ENCODE data around the gene RAI1. TPM values are rescaled to one million over a fixed set of nuclear protein-coding genes. Genes with fewer than 3 reads are reported as not detected.

RAI1 gene
- total RNA-seq, 4 donors from 2014 or later: 20.3 to 46.1 (median 30.4) TPM

DNA sequence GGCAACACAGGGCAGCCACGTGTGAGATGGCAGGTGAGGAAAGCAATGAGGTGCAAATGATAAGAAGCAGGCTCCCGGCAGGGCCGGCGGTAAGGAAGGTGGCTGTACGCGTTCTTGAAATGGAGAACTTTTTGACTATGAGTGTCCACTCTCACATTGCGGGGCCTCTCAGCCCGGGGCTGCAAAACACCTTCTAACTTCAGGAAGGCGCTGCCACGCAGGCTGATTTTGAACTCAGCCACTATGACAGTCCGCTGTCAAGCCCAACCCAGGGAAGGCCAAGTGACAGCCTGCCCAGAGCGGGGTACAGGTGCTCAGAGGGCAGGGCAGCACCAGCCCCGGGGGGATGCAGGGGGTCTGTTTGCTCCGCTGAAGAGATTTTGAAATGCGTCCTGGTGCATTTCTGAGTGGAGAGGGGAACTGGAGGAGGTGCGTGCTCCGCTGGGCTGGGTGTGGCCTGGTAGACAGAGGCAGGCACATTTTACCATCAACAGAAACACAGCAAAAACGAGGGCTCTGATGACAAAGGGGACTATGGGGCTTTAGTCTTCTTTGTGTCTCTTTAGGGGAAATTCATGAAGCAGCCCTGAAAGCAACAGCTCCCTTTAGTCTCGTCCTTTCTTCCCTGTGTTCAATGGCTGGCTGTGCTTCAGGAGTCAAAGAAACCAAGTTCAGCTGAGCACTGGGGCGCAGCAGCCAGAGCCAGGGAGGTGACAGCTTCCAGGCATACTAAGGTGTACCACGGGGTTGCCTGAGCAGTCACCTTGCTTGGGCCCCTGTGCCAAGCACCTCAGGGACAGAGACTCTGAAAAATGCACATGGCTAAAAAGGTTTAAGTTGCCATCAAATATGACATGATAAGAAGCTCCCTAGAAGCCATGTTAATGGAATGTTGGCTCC is 170.1 kb downstream of the RAI1 start:
- Histone ChIP-seq H3K36me3 (peaks cover 28% of the 10 kb centered on the region), H3K4me3 (no peak overlapping the region), H3K9me3 (no peaks in the 10 kb centered on the region), H3K4me1 (peaks cover 63% of the 10 kb centered on the region), H3K27me3 (no peaks in the 10 kb centered on the region), H3K27ac (no peak overlapping the region)
- whole genome bisulfite sequencing: 86% methylated on average over 21 of the region's 21 CpGs
- no peak for DNase-seq (ENCODE audit: low spot score in 2 of 2)
- no peak for TF ChIP-seq POLR2A (IDR thresholded peaks at IDR 0.05)
- no peak for TF ChIP-seq EP300 (IDR thresholded peaks at IDR 0.05)
- no peak for TF ChIP-seq POLR2AphosphoS5 (IDR thresholded peaks at IDR 0.05)
- TF ChIP-seq, protein P1, sequence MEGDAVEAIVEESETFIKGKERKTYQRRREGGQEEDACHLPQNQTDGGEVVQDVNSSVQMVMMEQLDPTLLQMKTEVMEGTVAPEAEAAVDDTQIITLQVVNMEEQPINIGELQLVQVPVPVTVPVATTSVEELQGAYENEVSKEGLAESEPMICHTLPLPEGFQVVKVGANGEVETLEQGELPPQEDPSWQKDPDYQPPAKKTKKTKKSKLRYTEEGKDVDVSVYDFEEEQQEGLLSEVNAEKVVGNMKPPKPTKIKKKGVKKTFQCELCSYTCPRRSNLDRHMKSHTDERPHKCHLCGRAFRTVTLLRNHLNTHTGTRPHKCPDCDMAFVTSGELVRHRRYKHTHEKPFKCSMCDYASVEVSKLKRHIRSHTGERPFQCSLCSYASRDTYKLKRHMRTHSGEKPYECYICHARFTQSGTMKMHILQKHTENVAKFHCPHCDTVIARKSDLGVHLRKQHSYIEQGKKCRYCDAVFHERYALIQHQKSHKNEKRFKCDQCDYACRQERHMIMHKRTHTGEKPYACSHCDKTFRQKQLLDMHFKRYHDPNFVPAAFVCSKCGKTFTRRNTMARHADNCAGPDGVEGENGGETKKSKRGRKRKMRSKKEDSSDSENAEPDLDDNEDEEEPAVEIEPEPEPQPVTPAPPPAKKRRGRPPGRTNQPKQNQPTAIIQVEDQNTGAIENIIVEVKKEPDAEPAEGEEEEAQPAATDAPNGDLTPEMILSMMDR (IDR thresholded peaks at IDR 0.05): no peak

DNA sequence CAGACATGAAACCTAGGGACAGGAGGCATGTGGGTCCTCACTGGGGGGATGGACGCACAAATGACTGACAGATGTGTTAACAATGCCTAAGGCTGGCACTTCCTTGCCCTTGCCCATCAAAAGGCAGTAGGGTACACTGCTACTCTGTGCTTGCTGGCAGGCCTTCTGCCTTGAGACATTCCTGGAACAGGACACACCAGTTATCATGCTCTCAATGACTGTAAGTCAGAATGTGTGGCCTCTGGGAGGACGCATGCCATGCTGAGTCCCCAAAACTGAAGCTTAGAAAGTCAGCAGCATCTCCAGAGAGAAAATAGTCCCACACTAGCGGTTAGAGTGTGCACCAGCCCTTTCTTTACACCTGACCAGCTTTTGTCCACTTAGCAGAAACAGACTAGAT is 171.7 kb downstream of the RAI1 start:
- Histone ChIP-seq H3K4me3 (no peak overlapping the region), H3K4me1 (peaks cover 61% of the 10 kb centered on the region), H3K27me3 (no peaks in the 10 kb centered on the region), H3K36me3 (peaks cover 21% of the 10 kb centered on the region), H3K27ac (no peak overlapping the region), H3K9me3 (no peaks in the 10 kb centered on the region)
- 100% methylated on average over 2 of the region's 3 CpGs for WGBS
- TF ChIP-seq, protein P1 (IDR thresholded peaks at IDR 0.05): no peak
- no peak for TF ChIP-seq POLR2A (IDR thresholded peaks at IDR 0.05)
- no peak for TF ChIP-seq POLR2AphosphoS5 (IDR thresholded peaks at IDR 0.05)
- no peak for TF ChIP-seq EP300 (IDR thresholded peaks at IDR 0.05)
- DNase-seq (ENCODE audit: low spot score in 2 of 2): no peak

DNA sequence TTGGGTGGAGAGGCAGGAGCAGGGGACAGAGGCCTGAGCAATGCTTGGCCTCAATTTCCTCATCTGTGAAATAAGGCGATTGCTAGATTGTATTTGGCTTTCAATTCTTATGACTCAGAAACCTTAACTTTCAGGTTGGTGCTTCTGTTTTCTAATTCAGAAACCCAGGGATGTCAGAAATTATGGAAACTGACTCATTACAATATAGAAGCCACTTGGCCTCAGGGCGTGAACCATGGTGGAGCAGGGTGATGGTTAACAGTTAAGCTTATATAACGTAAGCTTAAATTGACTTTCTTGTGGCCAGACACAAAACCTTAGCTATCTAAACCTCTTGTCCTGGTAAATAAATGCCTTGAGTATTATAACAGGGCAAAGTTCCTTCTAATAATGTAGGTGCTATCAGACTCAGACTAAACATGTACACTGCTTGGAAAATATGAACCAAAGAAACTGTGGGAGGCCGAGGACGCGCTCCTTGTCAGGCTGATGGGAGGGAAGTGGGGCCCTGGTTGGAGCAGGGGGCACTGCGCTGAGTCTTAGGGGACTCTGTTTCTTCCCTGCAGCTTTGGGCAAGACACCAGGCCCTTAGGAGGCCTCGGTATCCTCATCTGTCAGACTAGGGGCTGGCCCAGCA is 172.7 kb downstream of the RAI1 start:
- TF ChIP-seq POLR2AphosphoS5 (IDR thresholded peaks at IDR 0.05): no peak
- TF ChIP-seq, protein P1 (IDR thresholded peaks at IDR 0.05): no peak
- no peak for TF ChIP-seq POLR2A (IDR thresholded peaks at IDR 0.05)
- no peak for TF ChIP-seq EP300 (IDR thresholded peaks at IDR 0.05)
- peaks cover 21% of the 10 kb centered on the region for H3K36me3 ChIP-seq

DNA sequence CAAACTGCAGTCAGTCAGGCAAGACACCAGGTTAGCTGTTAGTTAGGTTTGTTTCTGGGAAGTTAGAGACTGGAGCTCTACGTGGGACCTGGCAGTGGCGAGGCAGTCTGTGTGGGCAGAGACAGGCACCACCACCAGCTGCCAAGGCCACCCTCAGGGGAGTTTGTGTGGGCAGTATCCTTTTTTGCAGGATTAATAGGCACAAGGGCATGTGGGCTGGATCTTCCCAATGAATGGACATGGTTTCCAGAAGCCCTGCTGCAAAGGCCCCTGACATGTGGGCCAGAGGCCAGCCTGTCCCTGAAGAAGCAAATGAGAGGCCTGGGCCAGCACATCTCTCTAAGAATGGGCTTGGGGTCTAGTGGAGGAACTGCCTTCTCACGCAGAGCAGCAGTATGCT is 174.7 kb downstream of the RAI1 start:
- peaks cover 35% of the 10 kb centered on the region for H3K4me1 ChIP-seq
- 48% methylated on average over 3 of the region's 3 CpGs for WGBS

More for the DNA sequence above, 172.7 kb downstream of the RAI1 start:
- no peak overlapping the region for H3K27ac ChIP-seq
- WGBS: 89% methylated on average over 8 of the region's 8 CpGs
- no peaks in the 10 kb centered on the region for H3K27me3 ChIP-seq
- no peak for DNase-seq (ENCODE audit: low spot score in 2 of 2)
- no peaks in the 10 kb centered on the region for H3K9me3 ChIP-seq
- H3K4me1 ChIP-seq: peaks cover 51% of the 10 kb centered on the region
- H3K4me3 ChIP-seq: no peak overlapping the region

More for the DNA sequence above, 174.7 kb downstream of the RAI1 start:
- Histone ChIP-seq H3K27me3 (no peaks in the 10 kb centered on the region), H3K4me3 (no peak overlapping the region), H3K27ac (no peak overlapping the region), H3K9me3 (no peaks in the 10 kb centered on the region), H3K36me3 (peaks cover 19% of the 10 kb centered on the region)
- TF ChIP-seq POLR2A (IDR thresholded peaks at IDR 0.05) (no peak), POLR2AphosphoS5 (IDR thresholded peaks at IDR 0.05) (no peak), EP300 (IDR thresholded peaks at IDR 0.05) (no peak)
- TF ChIP-seq, protein P1 (IDR thresholded peaks at IDR 0.05): no peak
- DNase-seq (ENCODE audit: low spot score in 2 of 2): no peak

Data from suprapubic skin (tissue), 4 donors.